GM23338 (cell line): ENCODE data around the gene DGLUCY. TPM values are rescaled to one million over a fixed set of nuclear protein-coding genes. Genes with fewer than 3 reads are reported as not detected.

Source experiments
- ATAC-seq: fragments of 200-7000 bp; cut with Tn5 transposase; 3 replicates; pipeline ENCODE4 v1.9.1; 2020
- DNase-seq: peaks from one replicate; pipeline ENCODE4 v3.0.0-alpha.2; 2015; ENCODE audit warnings: low spot score
- H2AFZ ChIP-seq: fragments of 200-600 bp; sonication (generic); 2 replicates; pipeline ENCODE4 v1.8.0; 2016; ENCODE audit warnings: antibody characterized with exemption, mild to moderate bottlenecking, moderate library complexity
- H3F3A ChIP-seq: fragments of 200-600 bp; sonication (generic); replicated peaks from 2 replicates; pipeline ENCODE4 v1.8.0; 2017; ENCODE audit warnings: antibody characterized with exemption, mixed run types, low read depth
- H3K27ac ChIP-seq: fragments of 200-600 bp; sonication (generic); 2 replicates; pipeline ENCODE4 v1.6.1; 2016; ENCODE audit warnings: low read depth
- H3K27me3 ChIP-seq: fragments of 200-600 bp; sonication (generic); 2 replicates; pipeline ENCODE4 v1.8.0; 2016; ENCODE audit warnings: mild to moderate bottlenecking, mixed run types, moderate library complexity; ENCODE audit not compliant: insufficient read depth
- H3K36me3 ChIP-seq: fragments of 200-600 bp; sonication (generic); 2 replicates; pipeline ENCODE4 v1.8.0; 2016; ENCODE audit warnings: mild to moderate bottlenecking; ENCODE audit not compliant: insufficient read depth
- H3K4me1 ChIP-seq: fragments of 200-600 bp; sonication (generic); 2 replicates; pipeline ENCODE4 v1.8.0; 2016; ENCODE audit warnings: mild to moderate bottlenecking, moderate library complexity; ENCODE audit not compliant: insufficient read depth
- H3K4me2 ChIP-seq: fragments of 200-600 bp; sonication (generic); 2 replicates; pipeline ENCODE4 v1.7.1; 2017; ENCODE audit warnings: mixed run types
- H3K4me3 ChIP-seq: fragments of 200-600 bp; sonication (generic); 2 replicates; pipeline ENCODE4 v1.6.1; 2016; ENCODE audit warnings: mixed run types
- H3K79me2 ChIP-seq: fragments of 200-600 bp; sonication (generic); replicated peaks from 2 replicates; pipeline ENCODE4 v1.8.0; 2017; ENCODE audit warnings: mild to moderate bottlenecking; ENCODE audit not compliant: insufficient read depth
- H3K9me2 ChIP-seq: fragments of 200-600 bp; sonication (generic); 2 replicates; pipeline ENCODE4 v1.8.0; 2017; ENCODE audit not compliant: insufficient read depth
- H4K20me1 ChIP-seq: fragments of 200-600 bp; sonication (generic); replicated peaks from 2 replicates; pipeline ENCODE4 v1.8.0; 2017; ENCODE audit warnings: mild to moderate bottlenecking; ENCODE audit not compliant: insufficient read depth
- H3K27ac Mint-ChIP-seq: 2 replicates; pipeline ENCODE4 v1.8.0; 2020; ENCODE audit warnings: inconsistent platforms, mild to moderate bottlenecking, moderate library complexity, mixed read lengths
- H3K27me3 Mint-ChIP-seq: 3 replicates; pipeline ENCODE4 v1.8.0; 2022; ENCODE audit warnings: low read depth, mild to moderate bottlenecking, moderate library complexity, mixed read lengths, inconsistent platforms; ENCODE audit not compliant: insufficient read depth, poor library complexity
- H3K36me3 Mint-ChIP-seq: 3 replicates; pipeline ENCODE4 v1.8.0; 2021; ENCODE audit warnings: low read depth, mild to moderate bottlenecking, inconsistent platforms, moderate library complexity, mixed read lengths
- H3K4me1 Mint-ChIP-seq: 3 replicates; pipeline ENCODE4 v1.8.0; 2020; ENCODE audit warnings: mild to moderate bottlenecking, inconsistent platforms, mixed read lengths
- H3K4me3 Mint-ChIP-seq: 3 replicates; pipeline ENCODE4 v1.8.0; 2021; ENCODE audit warnings: moderate library complexity, mild to moderate bottlenecking, inconsistent platforms, mixed read lengths
- H3K9me3 Mint-ChIP-seq: 3 replicates; pipeline ENCODE4 v1.8.0; 2020; ENCODE audit warnings: moderate library complexity, mild to moderate bottlenecking, inconsistent platforms, mixed read lengths
- CREB1 ChIP-seq: fragments of 250-450 bp; sonication (Bioruptor Pico); IDR thresholded peaks from 2 replicates; pipeline ENCODE4 v1.5.0; 2020; ENCODE audit warnings: low read depth, mild to moderate bottlenecking, moderate library complexity
- EZH2 ChIP-seq: fragments of 200-600 bp; sonication (generic); IDR thresholded peaks from one replicate; pipeline ENCODE4 v1.8.0; 2017; ENCODE audit warnings: antibody characterized with exemption, mild to moderate bottlenecking, low read depth; ENCODE audit not compliant: unreplicated experiment
- JUNB ChIP-seq: IDR thresholded peaks from one replicate; pipeline ENCODE4 v1.6.1; 2016; ENCODE audit warnings: antibody characterized with exemption; ENCODE audit not compliant: unreplicated experiment
- NANOG ChIP-seq: IDR thresholded peaks from 2 replicates; pipeline ENCODE4 v1.6.1; 2016; ENCODE audit warnings: antibody characterized with exemption, borderline replicate concordance
- STAT1 ChIP-seq: IDR thresholded peaks from one replicate; pipeline ENCODE4 v1.6.1; 2016; ENCODE audit warnings: antibody characterized with exemption; ENCODE audit not compliant: unreplicated experiment
- ZNF114 ChIP-seq: fragments of 250-450 bp; sonication (Bioruptor Pico); IDR thresholded peaks from 2 replicates; pipeline ENCODE4 v1.5.0; 2020; ENCODE audit warnings: mild to moderate bottlenecking, moderate library complexity
- ZNF331 ChIP-seq: fragments of 250-450 bp; sonication (Bioruptor Pico); IDR thresholded peaks from 2 replicates; pipeline ENCODE4 v1.5.0; 2020; ENCODE audit warnings: low read depth, mild to moderate bottlenecking, moderate library complexity
- polyA plus RNA-seq: library from polyadenylated mRNA; unstranded; fragments of >200 nt; fragmentation: Nextera tagmentation; extraction: Ambion mirVana; gene quantifications from 2 replicates; pipeline ENCODE4 v1.2.1, GENCODE V29; 2016
- total RNA-seq: library from RNA; depleted of rRNA; stranded (reverse); fragments of >200 nt; shearing (Covaris generic); gene quantifications from 2 replicates; pipeline ENCODE4 v1.2.3, GENCODE V29; 2014
- TF ChIP-seq, protein P1 (sequence below): fragments of 250-450 bp; sonication (Bioruptor Pico); IDR thresholded peaks from 2 replicates; pipeline ENCODE4 v1.5.0; 2020; ENCODE audit warnings: mild to moderate bottlenecking, moderate library complexity
- TF ChIP-seq, protein P2 (sequence below): IDR thresholded peaks from 2 replicates; pipeline ENCODE4 v1.6.1; 2016; ENCODE audit warnings: antibody characterized with exemption

Gene DGLUCY
- total and polyA plus RNA-seq, 2 experiments from 2014 or later: 14.6 to 31.6 TPM

DNA sequence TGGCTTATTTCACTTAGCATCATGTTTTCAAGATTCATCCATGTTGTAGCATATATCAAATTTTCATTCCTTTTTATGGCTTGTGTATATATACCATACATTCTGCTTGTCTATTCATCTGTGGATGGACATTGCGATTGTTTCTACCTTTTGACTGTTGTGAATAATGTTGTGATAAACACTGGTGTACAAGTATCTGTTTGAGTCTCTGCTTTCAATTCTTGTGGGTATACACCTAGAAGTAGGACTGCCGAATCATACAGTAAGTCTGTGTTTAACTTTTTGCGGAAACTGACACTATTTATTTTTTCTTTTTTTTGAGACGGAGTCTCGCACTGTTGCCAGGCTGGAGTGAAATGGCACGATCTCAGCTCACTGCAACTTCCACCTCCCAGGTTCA lies 33.8 kb upstream of the DGLUCY start (continued):
- TF ChIP-seq, protein P1, sequence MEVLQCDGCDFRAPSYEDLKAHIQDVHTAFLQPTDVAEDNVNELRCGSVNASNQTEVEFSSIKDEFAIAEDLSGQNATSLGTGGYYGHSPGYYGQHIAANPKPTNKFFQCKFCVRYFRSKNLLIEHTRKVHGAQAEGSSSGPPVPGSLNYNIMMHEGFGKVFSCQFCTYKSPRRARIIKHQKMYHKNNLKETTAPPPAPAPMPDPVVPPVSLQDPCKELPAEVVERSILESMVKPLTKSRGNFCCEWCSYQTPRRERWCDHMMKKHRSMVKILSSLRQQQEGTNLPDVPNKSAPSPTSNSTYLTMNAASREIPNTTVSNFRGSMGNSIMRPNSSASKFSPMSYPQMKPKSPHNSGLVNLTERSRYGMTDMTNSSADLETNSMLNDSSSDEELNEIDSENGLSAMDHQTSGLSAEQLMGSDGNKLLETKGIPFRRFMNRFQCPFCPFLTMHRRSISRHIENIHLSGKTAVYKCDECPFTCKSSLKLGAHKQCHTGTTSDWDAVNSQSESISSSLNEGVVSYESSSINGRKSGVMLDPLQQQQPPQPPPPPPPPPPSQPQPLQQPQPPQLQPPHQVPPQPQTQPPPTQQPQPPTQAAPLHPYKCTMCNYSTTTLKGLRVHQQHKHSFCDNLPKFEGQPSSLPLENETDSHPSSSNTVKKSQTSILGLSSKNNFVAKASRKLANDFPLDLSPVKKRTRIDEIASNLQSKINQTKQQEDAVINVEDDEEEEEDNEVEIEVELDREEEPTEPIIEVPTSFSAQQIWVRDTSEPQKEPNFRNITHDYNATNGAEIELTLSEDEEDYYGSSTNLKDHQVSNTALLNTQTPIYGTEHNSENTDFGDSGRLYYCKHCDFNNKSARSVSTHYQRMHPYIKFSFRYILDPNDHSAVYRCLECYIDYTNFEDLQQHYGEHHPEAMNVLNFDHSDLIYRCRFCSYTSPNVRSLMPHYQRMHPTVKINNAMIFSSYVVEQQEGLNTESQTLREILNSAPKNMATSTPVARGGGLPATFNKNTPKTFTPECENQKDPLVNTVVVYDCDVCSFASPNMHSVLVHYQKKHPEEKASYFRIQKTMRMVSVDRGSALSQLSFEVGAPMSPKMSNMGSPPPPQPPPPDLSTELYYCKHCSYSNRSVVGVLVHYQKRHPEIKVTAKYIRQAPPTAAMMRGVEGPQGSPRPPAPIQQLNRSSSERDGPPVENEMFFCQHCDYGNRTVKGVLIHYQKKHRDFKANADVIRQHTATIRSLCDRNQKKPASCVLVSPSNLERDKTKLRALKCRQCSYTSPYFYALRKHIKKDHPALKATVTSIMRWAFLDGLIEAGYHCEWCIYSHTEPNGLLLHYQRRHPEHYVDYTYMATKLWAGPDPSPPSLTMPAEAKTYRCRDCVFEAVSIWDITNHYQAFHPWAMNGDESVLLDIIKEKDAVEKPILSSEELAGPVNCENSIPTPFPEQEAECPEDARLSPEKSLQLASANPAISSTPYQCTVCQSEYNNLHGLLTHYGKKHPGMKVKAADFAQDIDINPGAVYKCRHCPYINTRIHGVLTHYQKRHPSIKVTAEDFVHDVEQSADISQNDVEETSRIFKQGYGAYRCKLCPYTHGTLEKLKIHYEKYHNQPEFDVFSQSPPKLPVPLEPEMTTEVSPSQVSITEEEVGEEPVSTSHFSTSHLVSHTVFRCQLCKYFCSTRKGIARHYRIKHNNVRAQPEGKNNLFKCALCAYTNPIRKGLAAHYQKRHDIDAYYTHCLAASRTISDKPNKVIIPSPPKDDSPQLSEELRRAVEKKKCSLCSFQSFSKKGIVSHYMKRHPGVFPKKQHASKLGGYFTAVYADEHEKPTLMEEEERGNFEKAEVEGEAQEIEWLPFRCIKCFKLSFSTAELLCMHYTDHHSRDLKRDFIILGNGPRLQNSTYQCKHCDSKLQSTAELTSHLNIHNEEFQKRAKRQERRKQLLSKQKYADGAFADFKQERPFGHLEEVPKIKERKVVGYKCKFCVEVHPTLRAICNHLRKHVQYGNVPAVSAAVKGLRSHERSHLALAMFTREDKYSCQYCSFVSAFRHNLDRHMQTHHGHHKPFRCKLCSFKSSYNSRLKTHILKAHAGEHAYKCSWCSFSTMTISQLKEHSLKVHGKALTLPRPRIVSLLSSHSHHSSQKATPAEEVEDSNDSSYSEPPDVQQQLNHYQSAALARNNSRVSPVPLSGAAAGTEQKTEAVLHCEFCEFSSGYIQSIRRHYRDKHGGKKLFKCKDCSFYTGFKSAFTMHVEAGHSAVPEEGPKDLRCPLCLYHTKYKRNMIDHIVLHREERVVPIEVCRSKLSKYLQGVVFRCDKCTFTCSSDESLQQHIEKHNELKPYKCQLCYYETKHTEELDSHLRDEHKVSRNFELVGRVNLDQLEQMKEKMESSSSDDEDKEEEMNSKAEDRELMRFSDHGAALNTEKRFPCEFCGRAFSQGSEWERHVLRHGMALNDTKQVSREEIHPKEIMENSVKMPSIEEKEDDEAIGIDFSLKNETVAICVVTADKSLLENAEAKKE: no peak
- no peak for TF ChIP-seq NANOG
- TF ChIP-seq ZNF331 (CRISPR knock-in tag): no peak
- TF ChIP-seq, protein P2, sequence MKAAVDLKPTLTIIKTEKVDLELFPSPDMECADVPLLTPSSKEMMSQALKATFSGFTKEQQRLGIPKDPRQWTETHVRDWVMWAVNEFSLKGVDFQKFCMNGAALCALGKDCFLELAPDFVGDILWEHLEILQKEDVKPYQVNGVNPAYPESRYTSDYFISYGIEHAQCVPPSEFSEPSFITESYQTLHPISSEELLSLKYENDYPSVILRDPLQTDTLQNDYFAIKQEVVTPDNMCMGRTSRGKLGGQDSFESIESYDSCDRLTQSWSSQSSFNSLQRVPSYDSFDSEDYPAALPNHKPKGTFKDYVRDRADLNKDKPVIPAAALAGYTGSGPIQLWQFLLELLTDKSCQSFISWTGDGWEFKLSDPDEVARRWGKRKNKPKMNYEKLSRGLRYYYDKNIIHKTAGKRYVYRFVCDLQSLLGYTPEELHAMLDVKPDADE: no peak
- no peak for TF ChIP-seq EZH2
- no peak for TF ChIP-seq CREB1
- TF ChIP-seq ZNF114 (CRISPR knock-in tag): no peak

DNA sequence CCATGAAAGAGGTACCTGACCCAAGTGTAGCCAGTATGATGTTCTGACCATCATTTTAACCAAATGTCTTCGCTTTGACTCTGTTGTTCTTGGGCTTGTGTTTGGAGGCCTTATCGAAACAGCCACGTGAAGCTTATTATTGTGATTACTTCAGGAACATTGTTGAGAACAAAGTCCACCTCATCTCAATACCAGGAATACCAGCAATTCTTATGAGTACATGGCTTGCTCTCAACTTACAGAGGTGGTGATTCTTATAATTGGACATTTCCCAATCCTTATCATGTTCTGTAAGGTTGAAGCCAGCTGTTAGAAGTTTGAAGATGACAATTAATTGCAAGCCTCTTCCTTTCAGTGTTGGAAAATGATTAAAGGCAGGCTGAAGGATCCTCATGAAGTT lies 31.6 kb upstream of the DGLUCY start:
- H3K27ac Mint-ChIP-seq: no peak overlapping the region
- H3K36me3 ChIP-seq: no peaks in the 10 kb centered on the region
- H3K4me1 ChIP-seq: no peaks in the 10 kb centered on the region
- H3F3A ChIP-seq: no peaks in the 10 kb centered on the region
- no peak overlapping the region for H3K4me2 ChIP-seq
- no peaks in the 10 kb centered on the region for H3K9me2 ChIP-seq
- H2AFZ ChIP-seq: no peak overlapping the region
- H3K27ac ChIP-seq: no peak overlapping the region
- peaks cover 3% of the 10 kb centered on the region; the same call in 2 of the 3 replicates for H3K9me3 Mint-ChIP-seq
- no peak overlapping the region for H3K4me3 Mint-ChIP-seq
- no peaks in the 10 kb centered on the region for H3K27me3 ChIP-seq
- H3K79me2 ChIP-seq: no peaks in the 10 kb centered on the region
- no peak for TF ChIP-seq ZNF331 (CRISPR knock-in tag)
- no peak for TF ChIP-seq STAT1
- TF ChIP-seq JUNB: no peak
- ATAC-seq: no peak
- no peaks in the 10 kb centered on the region for H4K20me1 ChIP-seq
- no peak for DNase-seq
- peaks cover 2% of the 10 kb centered on the region for H3K27me3 Mint-ChIP-seq
- peaks cover 4% of the 10 kb centered on the region for H3K4me1 Mint-ChIP-seq
- no peak overlapping the region for H3K4me3 ChIP-seq
- no peaks in the 10 kb centered on the region; the same call in 2 of the 3 replicates for H3K36me3 Mint-ChIP-seq
